DND-41 (cell line): ENCODE data around the gene RPH3AL.

ENCODE experiments used
- CTCF ChIP-seq: IDR thresholded peaks from 2 replicates; pipeline ENCODE4 v1.5.1; 2012; ENCODE audit warnings: borderline replicate concordance, low read length, moderate library complexity, mild to moderate bottlenecking; ENCODE audit not compliant: poor library complexity, severe bottlenecking; ENCODE audit errors: extremely low read depth
- EZH2 ChIP-seq: IDR thresholded peaks from 3 replicates; pipeline ENCODE4 v1.6.1; 2012; ENCODE audit warnings: borderline replicate concordance, low read depth, mild to moderate bottlenecking, moderate library complexity, low read length, inconsistent platforms; ENCODE audit not compliant: severe bottlenecking

GRCh38 chr17:320139-320538 is 32.5 kb downstream of the RPH3AL start:
- TF ChIP-seq CTCF = no peak
- TF ChIP-seq EZH2 = no peak
